Lower lobe of right lung (tissue), 2 donors: ENCODE results near the gene SHQ1. TPM values are rescaled to one million over a fixed set of nuclear protein-coding genes. Genes with fewer than 3 reads are reported as not detected.
"Not testable (repeated sequence)": the region's sequence is repeated elsewhere in the genome, so short reads cannot be mapped to it uniquely, and the experiment has no call there.

Experiments used
- ATAC-seq, 2 donors: fragments of 200-7000 bp; cut with Tn5 transposase; one replicate each; pipeline ENCODE4 v1.9.1; 2020 to 2022; ENCODE audit warnings: mild to moderate bottlenecking in 2 of 2, moderate library complexity in 2 of 2
- DNase-seq: peaks from one replicate; pipeline ENCODE4 v3.0.0-alpha.2; 2020
- H3K27ac ChIP-seq: fragments of 200-600 bp; one replicate; pipeline ENCODE4 v1.8.0; 2022
- H3K27me3 ChIP-seq: fragments of 200-600 bp; one replicate; pipeline ENCODE4 v1.8.0; 2022; ENCODE audit warnings: low read depth
- H3K36me3 ChIP-seq: fragments of 200-600 bp; one replicate; pipeline ENCODE4 v1.8.0; 2022; ENCODE audit warnings: mild to moderate bottlenecking
- H3K4me1 ChIP-seq: fragments of 200-600 bp; one replicate; pipeline ENCODE4 v1.8.0; 2022
- H3K4me3 ChIP-seq: fragments of 200-600 bp; one replicate; pipeline ENCODE4 v1.8.0; 2022; ENCODE audit warnings: mild to moderate bottlenecking
- H3K9me3 ChIP-seq: fragments of 200-600 bp; one replicate; pipeline ENCODE4 v1.8.0; 2022
- CTCF ChIP-seq: fragments of 200-600 bp; IDR thresholded peaks from one replicate; pipeline ENCODE4 v1.8.0; 2022; ENCODE audit warnings: antibody characterized with exemption, mild to moderate bottlenecking
- intact Hi-C: fragments of 100-400 bp; cut with DNase I; formaldehyde crosslinking; loops from one replicate; pipeline ENCODE4 v1.11.0; 2022
- total RNA-seq: library from RNA; stranded (reverse); fragmentation: NEBNext Ultra II Directional; extraction: Animal tissue kit (Norgen Biotek cat#: 25700); gene quantifications from one replicate; pipeline ENCODE4 v1.2.1, GENCODE V29; 2021
- donor health status: DM: no; HTN: yes; CAD: no; lungs with severe emphysema.

SHQ1 gene
- total RNA-seq, 1 donor from 2014 or later = 16.8 TPM

- no peak for TF ChIP-seq CTCF
- no peaks in the 10 kb centered on the region for H3K4me1 ChIP-seq
- ATAC-seq = no peak
- H3K9me3 ChIP-seq = no peaks in the 10 kb centered on the region
- no peak for DNase-seq
- H3K27me3 ChIP-seq = no peaks in the 10 kb centered on the region
- intact Hi-C loops = no loop called here
- no peak overlapping the region for H3K27ac ChIP-seq
- H3K4me3 ChIP-seq = no peak overlapping the region
- no peaks in the 10 kb centered on the region for H3K36me3 ChIP-seq
Measured at GRCh38 chr3:72798552-72799195, 49.6 kb downstream of the SHQ1 start.

- no peaks in the 10 kb centered on the region for H3K9me3 ChIP-seq
- H3K4me1 ChIP-seq = no peaks in the 10 kb centered on the region
- intact Hi-C loops = no loop called here
- H3K27ac ChIP-seq = no peak overlapping the region
- no peak for TF ChIP-seq CTCF
- no peak for DNase-seq
- H3K36me3 ChIP-seq = no peaks in the 10 kb centered on the region
- H3K4me3 ChIP-seq = no peak overlapping the region
- no peak for ATAC-seq
- H3K27me3 ChIP-seq = no peaks in the 10 kb centered on the region
Measured at GRCh38 chr3:72797773-72798543, 50.3 kb downstream of the SHQ1 start.

- Histone ChIP-seq H3K9me3 (no peaks in the 10 kb centered on the region), H3K4me3 (no peak overlapping the region), H3K36me3 (peaks cover 8% of the 10 kb centered on the region), H3K27ac (no peak overlapping the region), H3K27me3 (no peaks in the 10 kb centered on the region), H3K4me1 (no peaks in the 10 kb centered on the region)
- ATAC-seq (no peak), DNase-seq (no peak)
- no peak for TF ChIP-seq CTCF
- intact Hi-C loops = no loop called here
Measured at GRCh38 chr3:72794079-72794478, 54.2 kb downstream of the SHQ1 start.

- H3K27me3 ChIP-seq = no peaks in the 10 kb centered on the region
- no peak overlapping the region for H3K27ac ChIP-seq
- H3K36me3 ChIP-seq = peaks cover 8% of the 10 kb centered on the region
- no peak for TF ChIP-seq CTCF
- H3K4me3 ChIP-seq = no peak overlapping the region
- H3K4me1 ChIP-seq = no peaks in the 10 kb centered on the region
- intact Hi-C loops = no loop called here
- no peak for ATAC-seq
- DNase-seq = no peak
- no peaks in the 10 kb centered on the region for H3K9me3 ChIP-seq
Measured at GRCh38 chr3:72791161-72791560, 57.1 kb downstream of the SHQ1 start.

GRCh38 chr3:72789786-72790185 lies 58.5 kb downstream of the SHQ1 start:
- no peak for DNase-seq

GRCh38 chr3:72788232-72788631 lies 60.0 kb downstream of the SHQ1 start:
- H3K9me3 ChIP-seq, ATAC-seq, H3K4me3 ChIP-seq, H3K4me1 ChIP-seq, H3K27me3 ChIP-seq, intact Hi-C loops, DNase-seq, H3K27ac ChIP-seq: not testable (repeated sequence)
- H3K36me3 ChIP-seq = peaks cover 13% of the 10 kb centered on the region

More at GRCh38 chr3:72789786-72790185, 58.5 kb downstream of the SHQ1 start:
- intact Hi-C loops = no loop called here
- no peak overlapping the region for H3K27ac ChIP-seq
- H3K27me3 ChIP-seq = no peaks in the 10 kb centered on the region
- ATAC-seq = no peak
- peaks cover 10% of the 10 kb centered on the region for H3K36me3 ChIP-seq
- no peak overlapping the region for H3K4me3 ChIP-seq
- no peak for TF ChIP-seq CTCF
- no peaks in the 10 kb centered on the region for H3K4me1 ChIP-seq
- H3K9me3 ChIP-seq = no peaks in the 10 kb centered on the region
